Measurements from ENCODE around the gene PFKFB3. TPM values are rescaled to one million over a fixed set of nuclear protein-coding genes. Genes with fewer than 3 reads are reported as not detected.
"Not testable (repeated sequence)": the region's sequence is repeated elsewhere in the genome, so short reads cannot be mapped to it uniquely, and the experiment has no call there.

PFKFB3 gene
- total RNA-seq, 1 donor from 2014 or later = 28.4 TPM

- DNase-seq (ENCODE audit: low read depth, low spot score) = no peak
These were observed 1.2 kb upstream of the PFKFB3 start for GRCh38 chr10:6201516-6201975.

GRCh38 chr10:6202098-6202683 lies 541 bp upstream of the PFKFB3 start:
- DNase-seq (ENCODE audit: low read depth, low spot score) = no peak

GRCh38 chr10:6203331-6204062 lies 765 bp downstream of the PFKFB3 start:
- DNase-seq (ENCODE audit: low read depth, low spot score) = no peak

- DNase-seq (ENCODE audit: low read depth, low spot score) = no peak
These were observed 1.3 kb downstream of the PFKFB3 start for GRCh38 chr10:6204063-6204340.

- DNase-seq (ENCODE audit: low read depth, low spot score) = no peak
These were observed 1.8 kb downstream of the PFKFB3 start for GRCh38 chr10:6204341-6205191.

- DNase-seq (ENCODE audit: low read depth, low spot score) = not testable (repeated sequence)
These were observed 3.8 kb downstream of the PFKFB3 start for GRCh38 chr10:6206486-6206885.

- DNase-seq (ENCODE audit: low read depth, low spot score) = no peak
These were observed 4.9 kb downstream of the PFKFB3 start for GRCh38 chr10:6207658-6208057.

- no peak for DNase-seq (ENCODE audit: low read depth, low spot score)
These were observed 6.1 kb downstream of the PFKFB3 start for GRCh38 chr10:6208799-6209235.

- DNase-seq (ENCODE audit: low read depth, low spot score) = no peak
These were observed 8.6 kb downstream of the PFKFB3 start for GRCh38 chr10:6211341-6211670.

- DNase-seq (ENCODE audit: low read depth, low spot score) = no peak
These were observed 9.2 kb downstream of the PFKFB3 start for GRCh38 chr10:6211671-6212635.

- DNase-seq (ENCODE audit: low read depth, low spot score) = no peak
These were observed 10.1 kb downstream of the PFKFB3 start for GRCh38 chr10:6212806-6213205.

- DNase-seq (ENCODE audit: low read depth, low spot score) = no peak
These were observed 10.6 kb downstream of the PFKFB3 start for GRCh38 chr10:6213257-6213905.

GRCh38 chr10:6213908-6214307 lies 11.2 kb downstream of the PFKFB3 start:
- DNase-seq (ENCODE audit: low read depth, low spot score) = no peak

GRCh38 chr10:6214612-6215011 lies 11.9 kb downstream of the PFKFB3 start:
- no peak for DNase-seq (ENCODE audit: low read depth, low spot score)

GRCh38 chr10:6215241-6215640 lies 12.5 kb downstream of the PFKFB3 start:
- DNase-seq (ENCODE audit: low read depth, low spot score) = no peak

GRCh38 chr10:6215683-6216484 lies 13.2 kb downstream of the PFKFB3 start:
- DNase-seq (ENCODE audit: low read depth, low spot score) = no peak

GRCh38 chr10:6216916-6217315 lies 14.2 kb downstream of the PFKFB3 start:
- DNase-seq (ENCODE audit: low read depth, low spot score) = no peak

GRCh38 chr10:6217611-6218010 lies 14.9 kb downstream of the PFKFB3 start:
- no peak for DNase-seq (ENCODE audit: low read depth, low spot score)

GRCh38 chr10:6218692-6219493 lies 16.2 kb downstream of the PFKFB3 start:
- DNase-seq (ENCODE audit: low read depth, low spot score) = no peak
